Calu3 (cell line): ENCODE data around the gene LCLAT1. TPM values are rescaled to one million over a fixed set of nuclear protein-coding genes. Genes with fewer than 3 reads are reported as not detected.
"Not testable (repeated sequence)": the region's sequence is repeated elsewhere in the genome, so short reads cannot be mapped to it uniquely, and the experiment has no call there.

Experiments
- BruUV-seq: library from RNA; stranded (reverse); fragments of 400-500 nt; replicated peaks from 2 replicates; lab custom pipeline; 2021; lab: Mats Ljungman, UMichigan
- CTCF ChIA-PET: fragments of 300-600 bp; sonication (Branson Sonifier 250); formaldehyde crosslinking; loops from one replicate; lab custom pipeline; 2022; ENCODE audit warnings: antibody characterized with exemption; lab: Charles Lee
- DNase-seq: peaks from one replicate; pipeline ENCODE4 v3.0.0; 2022
- H3K27ac Mint-ChIP-seq: one replicate; pipeline ENCODE4 v1.8.0; 2022; ENCODE audit warnings: mixed read lengths; ENCODE audit not compliant: unreplicated experiment
- H3K27me3 Mint-ChIP-seq: one replicate; pipeline ENCODE4 v1.8.0; 2022; ENCODE audit warnings: mixed read lengths; ENCODE audit not compliant: unreplicated experiment
- H3K36me3 Mint-ChIP-seq: one replicate; pipeline ENCODE4 v1.8.0; 2022; ENCODE audit warnings: mild to moderate bottlenecking, moderate library complexity, mixed read lengths; ENCODE audit not compliant: insufficient read depth, unreplicated experiment
- H3K4me1 Mint-ChIP-seq: one replicate; pipeline ENCODE4 v1.8.0; 2022; ENCODE audit warnings: mild to moderate bottlenecking, low read depth, mixed read lengths; ENCODE audit not compliant: unreplicated experiment
- H3K4me3 Mint-ChIP-seq: one replicate; pipeline ENCODE4 v1.8.0; 2022; ENCODE audit warnings: mild to moderate bottlenecking, low read depth, moderate library complexity, mixed read lengths; ENCODE audit not compliant: unreplicated experiment
- H3K9me3 Mint-ChIP-seq: one replicate; pipeline ENCODE4 v1.8.0; 2022; ENCODE audit warnings: low read depth, mixed read lengths; ENCODE audit not compliant: unreplicated experiment
- CTCF ChIP-seq: fragments of 200-600 bp; IDR thresholded peaks from one replicate; pipeline ENCODE4 v1.8.0; 2022; ENCODE audit warnings: antibody characterized with exemption; ENCODE audit not compliant: unreplicated experiment
- intact Hi-C: fragments of 100-400 bp; cut with micrococcal nuclease; formaldehyde crosslinking; loops from one replicate; pipeline ENCODE4 v1.10.0; 2022; ENCODE audit not compliant: unreplicated experiment
- total RNA-seq: library from RNA; stranded (reverse); gene quantifications from 2 replicates; pipeline ENCODE4 v1.2.3, GENCODE V29; 2022

LCLAT1 gene
- total RNA-seq, 1 experiment from 2014 or later = 47.6 TPM

GRCh38 chr2:30608643-30609042, 161.6 kb downstream of the LCLAT1 start:
- CTCF ChIA-PET = interaction anchor here (0.6 kb wide), 1 partner anchor 1014 kb away, joined by 4 read pairs; no protein-coding TSS in a partner anchor
- Mint-ChIP-seq H3K27me3 (no peaks in the 10 kb centered on the region), H3K4me1 (peaks cover 9% of the 10 kb centered on the region), H3K9me3 (no peaks in the 10 kb centered on the region), H3K4me3 (no peak overlapping the region), H3K27ac (no peak overlapping the region), H3K36me3 (no peaks in the 10 kb centered on the region)
- no peak for DNase-seq
- TF ChIP-seq CTCF = no peak
- no TSS peak for BruUV-seq
- intact Hi-C loops = no loop called here

GRCh38 chr2:30611583-30611982, 164.5 kb downstream of the LCLAT1 start:
- Mint-ChIP-seq H3K9me3 (no peaks in the 10 kb centered on the region), H3K4me3 (no peak overlapping the region), H3K27ac (no peak overlapping the region), H3K4me1 (peaks cover 25% of the 10 kb centered on the region), H3K36me3 (no peaks in the 10 kb centered on the region), H3K27me3 (no peaks in the 10 kb centered on the region)
- intact Hi-C loops = no loop called here
- TF ChIP-seq CTCF = no peak
- no TSS peak for BruUV-seq
- CTCF ChIA-PET = interaction anchor here (0.7 kb wide), 1 partner anchor 81 kb away, joined by 4 read pairs; no protein-coding TSS in a partner anchor
- DNase-seq = no peak

- no peaks in the 10 kb centered on the region for H3K36me3 Mint-ChIP-seq
- CTCF ChIA-PET = no interaction called here
- no peaks in the 10 kb centered on the region for H3K27me3 Mint-ChIP-seq
- no TSS peak for BruUV-seq
- no peak for TF ChIP-seq CTCF
- intact Hi-C loops = no loop called here
- no peak for DNase-seq
- H3K4me3 Mint-ChIP-seq = no peak overlapping the region
- no peaks in the 10 kb centered on the region for H3K9me3 Mint-ChIP-seq
- peaks cover 25% of the 10 kb centered on the region for H3K4me1 Mint-ChIP-seq
- no peak overlapping the region for H3K27ac Mint-ChIP-seq
Observed at GRCh38 chr2:30612371-30612770, 165.3 kb downstream of the LCLAT1 start.

GRCh38 chr2:30613001-30613400, 166.0 kb downstream of the LCLAT1 start:
- no TSS peak for BruUV-seq
- H3K9me3 Mint-ChIP-seq = no peaks in the 10 kb centered on the region
- DNase-seq = no peak
- no peak for TF ChIP-seq CTCF
- intact Hi-C loops = no loop called here
- peaks cover 25% of the 10 kb centered on the region for H3K4me1 Mint-ChIP-seq
- no peak overlapping the region for H3K27ac Mint-ChIP-seq
- no peaks in the 10 kb centered on the region for H3K27me3 Mint-ChIP-seq
- CTCF ChIA-PET = no interaction called here
- no peak overlapping the region for H3K4me3 Mint-ChIP-seq
- H3K36me3 Mint-ChIP-seq = no peaks in the 10 kb centered on the region

GRCh38 chr2:30614227-30614626, 167.2 kb downstream of the LCLAT1 start:
- H3K36me3 Mint-ChIP-seq, H3K27ac Mint-ChIP-seq, H3K4me3 Mint-ChIP-seq, H3K27me3 Mint-ChIP-seq, intact Hi-C loops, DNase-seq, H3K9me3 Mint-ChIP-seq, BruUV-seq: not testable (repeated sequence)
- CTCF ChIA-PET = interaction anchor here (0.6 kb wide), 1 partner anchor 405 kb away, joined by 10 read pairs; no protein-coding TSS in a partner anchor
- H3K4me1 Mint-ChIP-seq = peaks cover 25% of the 10 kb centered on the region
